Upper lobe of left lung (tissue), 6 donors: Measurements from ENCODE around the gene FGL2. TPM values are rescaled to one million over a fixed set of nuclear protein-coding genes. Genes with fewer than 3 reads are reported as not detected.

Source experiments
- ATAC-seq, 2 donors: fragments of 200-7000 bp; cut with Tn5 transposase; one replicate each; pipeline ENCODE4 v1.9.1; 2022; ENCODE audit warnings: mild to moderate bottlenecking in 2 of 2, moderate library complexity in 2 of 2; ENCODE audit not compliant: low FRiP score in 2 of 2
- DNase-seq, 2 donors: peaks; one replicate each; pipeline ENCODE4 v3.0.0-alpha.2; 2019 to 2020
- H3K27ac ChIP-seq, 4 donors: fragments of 200-600 bp; sonication (generic); one replicate each; pipeline ENCODE4 v1.5.1; 2016 to 2019
- H3K27me3 ChIP-seq, 4 donors: fragments of 200-600 bp; sonication (generic); one replicate each; pipeline ENCODE4 v1.5.1; 2017 to 2019
- H3K36me3 ChIP-seq, 4 donors: fragments of 200-600 bp; sonication (generic); one replicate each; pipeline ENCODE4 v1.5.1; 2016 to 2019
- H3K4me1 ChIP-seq, 4 donors: fragments of 200-600 bp; sonication (generic); one replicate each; pipeline ENCODE4 v1.5.1; 2018 to 2019
- H3K4me3 ChIP-seq, 4 donors: fragments of 200-600 bp; sonication (generic); one replicate each; pipeline ENCODE4 v1.5.1; 2017 to 2019; ENCODE audit warnings: mild to moderate bottlenecking in 2 of 4, moderate library complexity in 1 of 4
- H3K9me3 ChIP-seq, 4 donors: fragments of 200-600 bp; sonication (generic); one replicate each; pipeline ENCODE4 v1.5.1; 2018 to 2019
- EP300 ChIP-seq, 4 donors: sonication (generic); formaldehyde crosslinking; IDR thresholded peaks; one replicate each; pipeline ENCODE4 v1.5.1; 2017; ENCODE audit warnings: antibody characterized with exemption in 4 of 4, control low read depth in 2 of 4
- POLR2A ChIP-seq, 4 donors: fragments of 450-650 bp; IDR thresholded peaks; one replicate each; pipeline ENCODE4 v1.5.1; 2016 to 2017; ENCODE audit warnings: antibody characterized with exemption in 4 of 4, mild to moderate bottlenecking in 2 of 4
- POLR2AphosphoS5 ChIP-seq, 2 donors: sonication (generic); formaldehyde crosslinking; IDR thresholded peaks; one replicate each; pipeline ENCODE4 v1.5.1; 2017; ENCODE audit warnings: antibody characterized with exemption in 2 of 2
- WGBS, 2 donors: methylation state at CpG; one replicate each; pipeline ENCODE4 v1.1.5; 2017 to 2018; 5-methylcytosine and 5-hydroxymethylcytosine counted together
- total RNA-seq, 6 donors: library from RNA; depleted of rRNA in 4 of 6; stranded (reverse); fragments of >200 nt in 4 of 6; gene quantifications; one replicate each; pipeline versions ENCODE4 v1.1.0 to v1.2.1, GENCODE V29; 2016 to 2021
- TF ChIP-seq, protein P1 (sequence below), 6 experiments: fragments of 450-650 bp in 4 of 6; fragments of 200-600 bp in 2 of 6; sonication (generic) in 2 of 6; IDR thresholded peaks; one replicate each; pipeline ENCODE4 v1.5.1; 2016 to 2019; ENCODE audit warnings: antibody characterized with exemption in 6 of 6
- donor health status: DM: no; HTN: no; CAD: no; lungs with moderate emphysema.
- donor health status: DM: no; HTN: yes; CAD: no; lungs with severe emphysema.

FGL2 gene
- total RNA-seq, 6 donors from 2014 or later: 4.2 to 47.3 (median 19.0) TPM

DNA sequence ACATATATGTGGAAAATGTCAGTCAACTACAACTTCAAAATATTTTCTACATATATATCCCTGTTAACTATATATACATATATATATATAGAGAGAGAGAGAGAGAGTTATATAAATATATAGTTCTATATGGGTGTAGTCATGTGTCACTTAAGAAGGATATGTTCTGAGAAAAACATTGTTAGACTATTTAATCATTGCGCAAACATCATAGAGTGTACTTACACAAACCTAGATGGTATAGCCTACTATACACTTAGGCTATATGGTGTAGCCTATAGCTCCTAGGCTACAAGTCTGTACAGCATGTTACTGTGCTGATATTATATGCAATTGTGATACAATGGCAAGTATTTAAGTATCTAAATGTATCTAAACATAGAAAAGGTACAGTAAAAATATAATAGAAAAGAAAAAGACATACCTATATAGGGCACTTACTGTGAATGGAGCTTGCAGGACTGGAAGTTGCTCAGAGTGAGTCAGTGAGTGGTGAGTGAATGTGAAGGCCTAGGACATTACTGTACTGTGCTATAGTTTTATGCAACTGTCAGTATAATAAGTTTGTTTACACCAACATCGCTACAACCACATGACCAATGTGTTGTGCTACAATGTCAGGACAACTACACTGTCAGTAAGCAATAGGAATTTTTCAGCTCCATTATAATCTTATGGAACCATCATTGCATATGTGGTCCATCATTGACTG, 18.0 kb upstream of the FGL2 start:
- Histone ChIP-seq H3K9me3 (no peaks in the 10 kb centered on the region), H3K4me3 (no peak overlapping the region), H3K4me1 (no peaks in the 10 kb centered on the region), H3K27me3 (no peaks in the 10 kb centered on the region), H3K36me3 (no peaks in the 10 kb centered on the region), H3K27ac (no peak overlapping the region)
- 93 to 97% methylated on average over 2 of the region's 2 CpGs for WGBS, 2 donors
- TF ChIP-seq POLR2AphosphoS5 (IDR thresholded peaks at IDR 0.05) (no peak), EP300 (IDR thresholded peaks at IDR 0.05) (no peak), POLR2A (IDR thresholded peaks at IDR 0.05) (no peak)
- TF ChIP-seq, protein P1, sequence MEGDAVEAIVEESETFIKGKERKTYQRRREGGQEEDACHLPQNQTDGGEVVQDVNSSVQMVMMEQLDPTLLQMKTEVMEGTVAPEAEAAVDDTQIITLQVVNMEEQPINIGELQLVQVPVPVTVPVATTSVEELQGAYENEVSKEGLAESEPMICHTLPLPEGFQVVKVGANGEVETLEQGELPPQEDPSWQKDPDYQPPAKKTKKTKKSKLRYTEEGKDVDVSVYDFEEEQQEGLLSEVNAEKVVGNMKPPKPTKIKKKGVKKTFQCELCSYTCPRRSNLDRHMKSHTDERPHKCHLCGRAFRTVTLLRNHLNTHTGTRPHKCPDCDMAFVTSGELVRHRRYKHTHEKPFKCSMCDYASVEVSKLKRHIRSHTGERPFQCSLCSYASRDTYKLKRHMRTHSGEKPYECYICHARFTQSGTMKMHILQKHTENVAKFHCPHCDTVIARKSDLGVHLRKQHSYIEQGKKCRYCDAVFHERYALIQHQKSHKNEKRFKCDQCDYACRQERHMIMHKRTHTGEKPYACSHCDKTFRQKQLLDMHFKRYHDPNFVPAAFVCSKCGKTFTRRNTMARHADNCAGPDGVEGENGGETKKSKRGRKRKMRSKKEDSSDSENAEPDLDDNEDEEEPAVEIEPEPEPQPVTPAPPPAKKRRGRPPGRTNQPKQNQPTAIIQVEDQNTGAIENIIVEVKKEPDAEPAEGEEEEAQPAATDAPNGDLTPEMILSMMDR (IDR thresholded peaks at IDR 0.05): no peak
- ATAC-seq (no peak), DNase-seq (no peak)

DNA sequence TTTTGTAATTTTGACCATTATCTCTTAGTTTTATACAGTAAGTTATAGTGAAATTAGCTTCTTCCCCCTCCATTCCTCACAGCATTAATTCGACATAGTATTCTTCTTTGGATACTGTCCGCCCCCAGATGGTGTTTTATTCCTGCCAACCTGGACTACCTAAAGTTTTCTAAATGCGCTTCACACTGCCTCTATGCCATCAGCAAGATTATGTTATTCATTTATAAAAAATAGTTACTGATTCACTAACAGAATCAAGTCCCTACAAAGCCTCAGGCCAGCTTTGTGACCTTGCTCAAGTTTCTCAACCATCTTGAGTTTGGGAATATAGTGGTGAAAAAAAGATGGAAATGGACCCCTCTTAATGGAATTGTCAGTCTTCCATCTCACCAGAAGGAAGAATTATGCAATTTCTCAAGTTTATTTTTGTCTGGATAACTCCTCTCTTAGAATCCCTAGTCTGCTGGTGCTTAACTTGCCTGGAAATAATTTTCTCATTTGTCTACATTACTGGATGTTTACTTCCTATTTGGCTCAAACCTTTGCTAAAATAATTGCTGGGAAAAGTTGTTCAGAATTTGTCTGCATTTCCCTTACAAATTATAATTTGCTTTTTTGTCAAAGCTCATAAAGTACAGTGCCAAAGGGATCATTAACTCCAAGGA, 16.7 kb upstream of the FGL2 start:
- DNase-seq (no peak), ATAC-seq (no peak)
- Histone ChIP-seq H3K27me3 (no peaks in the 10 kb centered on the region), H3K4me3 (no peak overlapping the region), H3K9me3 (no peaks in the 10 kb centered on the region), H3K27ac (no peak overlapping the region), H3K36me3 (no peaks in the 10 kb centered on the region), H3K4me1 (no peaks in the 10 kb centered on the region)
- TF ChIP-seq EP300 (IDR thresholded peaks at IDR 0.05) (no peak), POLR2AphosphoS5 (IDR thresholded peaks at IDR 0.05) (no peak), POLR2A (IDR thresholded peaks at IDR 0.05) (no peak)
- TF ChIP-seq, protein P1 (IDR thresholded peaks at IDR 0.05): no peak
- 95 to 97% methylated on average over 3 of the region's 3 CpGs for WGBS, 2 donors

DNA sequence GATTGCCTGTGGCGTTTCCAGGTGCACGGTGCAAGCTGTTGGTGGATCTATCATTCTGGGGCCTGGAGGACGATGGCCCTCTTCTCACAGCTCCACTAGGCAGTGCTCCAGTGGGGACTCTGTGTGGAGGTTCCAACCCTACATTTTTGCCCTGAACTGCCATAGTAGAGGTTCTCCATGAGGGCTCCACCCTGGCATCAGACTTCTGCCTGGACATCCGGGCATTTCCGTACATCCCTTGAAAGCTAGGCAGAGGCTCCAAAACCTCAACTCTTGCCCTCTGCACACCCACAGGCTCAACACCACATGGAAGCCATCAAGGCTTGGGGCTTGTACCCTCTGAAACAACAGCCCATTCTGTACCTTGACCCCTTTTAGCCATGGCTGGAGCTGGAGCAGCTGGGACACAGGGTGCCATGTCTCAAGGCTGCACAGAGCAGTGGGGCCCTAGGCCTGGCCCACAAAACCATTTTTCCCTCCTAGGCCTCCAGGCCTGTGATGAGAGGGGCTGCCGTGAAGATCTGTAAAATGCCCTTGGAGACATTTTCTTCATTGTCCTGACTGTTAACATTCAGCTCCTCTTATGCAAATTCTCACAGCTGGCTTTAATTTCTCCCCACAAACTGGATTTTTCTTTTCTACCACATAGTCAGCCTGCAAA, 10.0 kb upstream of the FGL2 start:
- H3K27ac ChIP-seq: no peak overlapping the region
- H3K4me3 ChIP-seq: no peak overlapping the region
- ATAC-seq (no peak), DNase-seq (no peak)
- TF ChIP-seq, protein P1 (IDR thresholded peaks at IDR 0.05): no peak
- TF ChIP-seq EP300 (IDR thresholded peaks at IDR 0.05) (no peak), POLR2AphosphoS5 (IDR thresholded peaks at IDR 0.05) (no peak), POLR2A (IDR thresholded peaks at IDR 0.05) (no peak)
- no peaks in the 10 kb centered on the region for H3K4me1 ChIP-seq
- H3K36me3 ChIP-seq: no peaks in the 10 kb centered on the region
- WGBS, 2 donors: 91 to 93% methylated on average over 4 to 6 of the region's 6 CpGs
- peaks cover 7 to 14% (median 11%) of the 10 kb centered on the region in 4 donors for H3K9me3 ChIP-seq
- H3K27me3 ChIP-seq: no peaks in the 10 kb centered on the region

DNA sequence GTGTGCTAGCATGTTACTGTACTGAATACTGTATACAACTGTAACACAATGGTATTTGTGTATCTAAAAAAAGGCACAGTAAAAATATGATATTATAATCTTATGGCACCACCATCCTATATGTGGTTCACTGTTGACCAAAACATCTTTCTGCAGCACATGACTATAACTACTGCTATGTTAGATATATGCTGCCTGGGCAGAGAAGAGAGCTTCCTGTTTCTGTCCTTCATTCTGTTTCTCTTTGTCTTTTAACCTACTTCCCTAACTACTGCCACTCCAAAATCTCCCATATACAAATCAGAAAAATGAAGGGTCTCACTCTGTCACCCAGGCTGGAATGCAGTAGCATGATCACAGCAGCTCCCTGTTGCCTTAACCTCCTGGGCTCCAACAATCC, 8.8 kb upstream of the FGL2 start:
- ATAC-seq (no peak), DNase-seq (no peak)
- no peaks in the 10 kb centered on the region for H3K4me1 ChIP-seq
- H3K9me3 ChIP-seq: peaks cover 7 to 14% (median 11%) of the 10 kb centered on the region in 4 donors
- H3K4me3 ChIP-seq: no peak overlapping the region
- TF ChIP-seq EP300 (IDR thresholded peaks at IDR 0.05) (no peak), POLR2AphosphoS5 (IDR thresholded peaks at IDR 0.05) (no peak), POLR2A (IDR thresholded peaks at IDR 0.05) (no peak)
- TF ChIP-seq, protein P1 (IDR thresholded peaks at IDR 0.05): no peak
- H3K36me3 ChIP-seq: no peaks in the 10 kb centered on the region
- no peak overlapping the region for H3K27ac ChIP-seq
- H3K27me3 ChIP-seq: no peaks in the 10 kb centered on the region
